Endodermal cell (in vitro differentiated cells): ENCODE measurements around the gene CPD. TPM values are rescaled to one million over a fixed set of nuclear protein-coding genes. Genes with fewer than 3 reads are reported as not detected.
A peak's percentile ranks its signal among the peaks of the same experiment; 100 is the strongest.
"Not testable (repeated sequence)": the region's sequence is repeated elsewhere in the genome, so short reads cannot be mapped to it uniquely, and the experiment has no call there.

Experiments used
- DNase-seq: peaks from one replicate; pipeline ENCODE4 v3.0.0-alpha.2; 2017
- H3K27ac ChIP-seq: 2 replicates; pipeline ENCODE4 v1.5.1; 2013; ENCODE audit warnings: mild to moderate bottlenecking, low read depth, low read length, moderate library complexity
- H3K27me3 ChIP-seq: 2 replicates; pipeline ENCODE4 v1.6.1; 2013; ENCODE audit warnings: mild to moderate bottlenecking, low read length, moderate library complexity; ENCODE audit not compliant: insufficient read depth, control insufficient read depth, poor library complexity, severe bottlenecking
- H3K36me3 ChIP-seq: 2 replicates; pipeline ENCODE4 v1.7.0; 2013; ENCODE audit warnings: mild to moderate bottlenecking, low read length, moderate library complexity; ENCODE audit not compliant: control insufficient read depth, insufficient read depth
- H3K4me1 ChIP-seq: one replicate; pipeline ENCODE4 v1.7.0; 2013; ENCODE audit warnings: low read length; ENCODE audit not compliant: control insufficient read depth, insufficient read depth
- H3K4me3 ChIP-seq: 2 replicates; pipeline ENCODE4 v1.5.1; 2013; ENCODE audit warnings: mild to moderate bottlenecking, low read length, moderate library complexity
- H3K9ac ChIP-seq: 2 replicates; pipeline ENCODE4 v1.6.1; 2013; ENCODE audit warnings: mild to moderate bottlenecking, low read length, moderate library complexity; ENCODE audit not compliant: poor library complexity, severe bottlenecking; ENCODE audit errors: extremely low read depth
- H3K9me3 ChIP-seq: 2 replicates; pipeline ENCODE4 v1.6.1; 2013; ENCODE audit warnings: mild to moderate bottlenecking, low read length, moderate library complexity; ENCODE audit not compliant: control insufficient read depth
- H3K27ac Mint-ChIP-seq: 2 replicates; pipeline ENCODE4 v1.8.0; 2020; ENCODE audit warnings: mixed read lengths
- H3K27me3 Mint-ChIP-seq: 2 replicates; pipeline ENCODE4 v1.8.0; 2021; ENCODE audit warnings: mild to moderate bottlenecking, mixed read lengths; ENCODE audit not compliant: insufficient read depth
- H3K36me3 Mint-ChIP-seq: 2 replicates; pipeline ENCODE4 v1.8.0; 2020; ENCODE audit warnings: low read depth, mixed read lengths
- H3K4me1 Mint-ChIP-seq: 2 replicates; pipeline ENCODE4 v1.8.0; 2020; ENCODE audit warnings: mixed read lengths
- H3K4me3 Mint-ChIP-seq: 2 replicates; pipeline ENCODE4 v1.8.0; 2020; ENCODE audit warnings: mild to moderate bottlenecking, moderate library complexity, mixed read lengths
- H3K9me3 Mint-ChIP-seq: 2 replicates; pipeline ENCODE4 v1.8.0; 2020; ENCODE audit warnings: mild to moderate bottlenecking, mixed read lengths
- CTCF ChIP-seq: fragments of 200-600 bp; sonication (generic); conservative IDR thresholded peaks from 2 replicates; pipeline ENCODE4 v1.5.0; 2021; ENCODE audit warnings: antibody characterized with exemption, mild to moderate bottlenecking
- WGBS, 2 experiments: methylation state at CpG; one replicate each; pipeline versions ENCODE4 v1.1.5 to v1.1.7; 2013; ENCODE audit warnings: missing lambda C conversion rate in 2 of 2, mixed read lengths in 1 of 2; ENCODE audit not compliant: insufficient coverage in 1 of 2, insufficient read length in 1 of 2; 5-methylcytosine and 5-hydroxymethylcytosine counted together
- total RNA-seq, 2 donors: library from RNA; stranded (reverse); fragmentation: NEBNext Ultra II Directional in 1 of 2; extraction: Animal tissue kit (Norgen Biotek cat#: 25700) in 1 of 2; gene quantifications; 2 replicates in 1 of 2; 3 replicates in 1 of 2; pipeline ENCODE4 v1.2.1, GENCODE V29; 2021

The CPD gene
- total RNA-seq, 2 donors from 2014 or later, result 81.7 to 82.1 TPM

- no peaks in the 10 kb centered on the region for H3K36me3 ChIP-seq
- H3K4me3 Mint-ChIP-seq, result no peak overlapping the region
- 97 to 100% methylated on average over 1 to 2 of the region's 2 CpGs for WGBS, 2 experiments
- no peaks in the 10 kb centered on the region for H3K36me3 Mint-ChIP-seq
- no peaks in the 10 kb centered on the region for H3K27me3 ChIP-seq
- no peaks in the 10 kb centered on the region for H3K27me3 Mint-ChIP-seq
- H3K4me1 ChIP-seq, result peaks cover 6% of the 10 kb centered on the region
- H3K27ac ChIP-seq, result no peak overlapping the region
- H3K9me3 Mint-ChIP-seq, result no peaks in the 10 kb centered on the region
- H3K4me3 ChIP-seq, result no peak overlapping the region
- H3K27ac Mint-ChIP-seq, result no peak overlapping the region
- TF ChIP-seq CTCF, result no peak
- DNase-seq, result no peak
- H3K9me3 ChIP-seq, result no peaks in the 10 kb centered on the region
- H3K9ac ChIP-seq, result no peak overlapping the region
- peaks cover 13% of the 10 kb centered on the region for H3K4me1 Mint-ChIP-seq
Observed at GRCh38 chr17:30339086-30339485, 39.6 kb upstream of the CPD start.

GRCh38 chr17:30340801-30341356 lies 37.8 kb upstream of the CPD start:
- no peaks in the 10 kb centered on the region for H3K27me3 Mint-ChIP-seq
- H3K27me3 ChIP-seq, result no peaks in the 10 kb centered on the region
- H3K4me1 Mint-ChIP-seq, result peaks cover 22% of the 10 kb centered on the region
- WGBS, 2 experiments, result 37 to 45% methylated on average over 4 to 6 of the region's 6 CpGs
- no peaks in the 10 kb centered on the region for H3K9me3 Mint-ChIP-seq
- H3K4me3 ChIP-seq, result no peak overlapping the region
- no peaks in the 10 kb centered on the region for H3K36me3 Mint-ChIP-seq
- peaks cover 6% of the 10 kb centered on the region for H3K4me1 ChIP-seq
- peak overlapping the region; percentile 91 for H3K27ac Mint-ChIP-seq
- H3K4me3 Mint-ChIP-seq, result peak overlapping the region; percentile 26
- H3K36me3 ChIP-seq, result no peaks in the 10 kb centered on the region
- no peaks in the 10 kb centered on the region for H3K9me3 ChIP-seq
- no peak overlapping the region for H3K9ac ChIP-seq
- no peak for TF ChIP-seq CTCF
- H3K27ac ChIP-seq, result peak overlapping the region; percentile 12
- peak; percentile 60 for DNase-seq

GRCh38 chr17:30341703-30342249 lies 37.0 kb upstream of the CPD start:
- Histone ChIP-seq H3K4me1 (peaks cover 6% of the 10 kb centered on the region), H3K27me3 (no peaks in the 10 kb centered on the region), H3K9ac (no peak overlapping the region), H3K36me3 (no peaks in the 10 kb centered on the region), H3K27ac (no peak overlapping the region), H3K4me3 (no peak overlapping the region), H3K9me3 (no peaks in the 10 kb centered on the region)
- Mint-ChIP-seq H3K27me3 (no peaks in the 10 kb centered on the region), H3K9me3 (no peaks in the 10 kb centered on the region), H3K36me3 (no peaks in the 10 kb centered on the region), H3K27ac (no peak overlapping the region), H3K4me1 (peaks cover 22% of the 10 kb centered on the region), H3K4me3 (no peak overlapping the region)
- no peak for DNase-seq
- WGBS, 2 experiments, result 95 to 97% methylated on average over 5 of the region's 5 CpGs
- no peak for TF ChIP-seq CTCF

GRCh38 chr17:30343244-30343643 lies 35.5 kb upstream of the CPD start:
- H3K36me3 Mint-ChIP-seq, H3K9ac ChIP-seq, H3K27ac ChIP-seq, H3K4me3 ChIP-seq, H3K27me3 ChIP-seq, DNase-seq, H3K36me3 ChIP-seq, H3K27ac Mint-ChIP-seq, H3K9me3 ChIP-seq, H3K27me3 Mint-ChIP-seq, H3K4me3 Mint-ChIP-seq, H3K9me3 Mint-ChIP-seq: not testable (repeated sequence)
- WGBS, 2 experiments, result 95 to 100% methylated on average over 3 of the region's 3 CpGs
- H3K4me1 ChIP-seq, result peaks cover 12% of the 10 kb centered on the region
- H3K4me1 Mint-ChIP-seq, result peaks cover 31% of the 10 kb centered on the region
